ENCODE data around the gene TMEM269.

GRCh38 chr1:42838482-42839190 is 53.8 kb downstream of the TMEM269 start:
- TF ChIP-seq CTCF (conservative IDR thresholded peaks at IDR 0.05) (no peak), EZH2 (IDR thresholded peaks at IDR 0.05; ENCODE audit: low read depth) (no peak)
